Esophagus muscularis mucosa (tissue), 4 donors: Measurements from ENCODE around the gene NT5C3A.
"Not testable (repeated sequence)": the region's sequence is repeated elsewhere in the genome, so short reads cannot be mapped to it uniquely, and the experiment has no call there.

Experiments
- CTCF ChIP-seq, 3 experiments: fragments of 200-600 bp in 2 of 3; fragments of 450-650 bp in 1 of 3; sonication (generic) in 2 of 3; IDR thresholded peaks; one replicate each; pipeline ENCODE4 v1.5.1; 2017 to 2019; ENCODE audit warnings: antibody characterized with exemption in 3 of 3, mild to moderate bottlenecking in 2 of 3, moderate library complexity in 1 of 3
- EP300 ChIP-seq: sonication (generic); formaldehyde crosslinking; IDR thresholded peaks from one replicate; pipeline ENCODE4 v1.6.1; 2017; ENCODE audit warnings: antibody characterized with exemption
- POLR2A ChIP-seq: fragments of 450-650 bp; IDR thresholded peaks from one replicate; pipeline ENCODE4 v1.6.1; 2017; ENCODE audit warnings: antibody characterized with exemption, moderate library complexity, mild to moderate bottlenecking, low read depth
- POLR2AphosphoS5 ChIP-seq, 2 donors: sonication (generic); formaldehyde crosslinking; IDR thresholded peaks; one replicate each; pipeline ENCODE4 v1.6.1; 2017; ENCODE audit warnings: antibody characterized with exemption in 2 of 2

GRCh38 chr7:33004104-33004616 lies 58.4 kb downstream of the NT5C3A start:
- not testable (repeated sequence) for TF ChIP-seq CTCF (IDR thresholded peaks at IDR 0.05); POLR2A; POLR2AphosphoS5 (IDR thresholded peaks at IDR 0.05); EP300
